Activated CD8-positive, alpha-beta T cell treated with anti-CD3 and anti-CD28 coated beads for 36 hours (primary cell): Measurements from ENCODE around the gene TGFB1I1. TPM values are rescaled to one million over a fixed set of nuclear protein-coding genes. Genes with fewer than 3 reads are reported as not detected.

Experiments used
- ATAC-seq: fragments of 200-7000 bp; cut with Tn5 transposase; one replicate; pipeline ENCODE4 v1.10.0; 2021; ENCODE audit warnings: mild to moderate bottlenecking, moderate library complexity
- CTCF ChIA-PET: fragments of 350-600 bp; sonication (Branson Sonifier 250); formaldehyde crosslinking; loops from one replicate; lab custom pipeline; 2021; ENCODE audit warnings: antibody characterized with exemption; lab: Charles Lee
- POLR2A ChIA-PET: fragments of 350-600 bp; sonication (Branson Sonifier 250); formaldehyde crosslinking; loops from one replicate; lab custom pipeline; 2021; ENCODE audit warnings: antibody characterized with exemption; lab: Charles Lee
- DNase-seq: peaks from one replicate; pipeline ENCODE4 v3.0.0-alpha.2; 2020
- H3K27ac Mint-ChIP-seq: one replicate; pipeline ENCODE4 v1.8.0; 2021; ENCODE audit warnings: mild to moderate bottlenecking, mixed read lengths
- H3K27me3 Mint-ChIP-seq: one replicate; pipeline ENCODE4 v1.8.0; 2021; ENCODE audit warnings: mixed read lengths
- H3K36me3 Mint-ChIP-seq: one replicate; pipeline ENCODE4 v1.8.0; 2021; ENCODE audit warnings: low read depth, mixed read lengths
- H3K4me1 Mint-ChIP-seq: one replicate; pipeline ENCODE4 v1.8.0; 2021; ENCODE audit warnings: low read depth, mixed read lengths
- H3K4me3 Mint-ChIP-seq: one replicate; pipeline ENCODE4 v1.8.0; 2021; ENCODE audit warnings: mild to moderate bottlenecking, moderate library complexity, mixed read lengths
- H3K9me3 Mint-ChIP-seq: one replicate; pipeline ENCODE4 v1.8.0; 2021; ENCODE audit warnings: mixed read lengths
- intact Hi-C: fragments of 100-400 bp; cut with micrococcal nuclease; formaldehyde crosslinking; loops from one replicate; pipeline ENCODE4 v1.10.0; 2022
- total RNA-seq, 2 experiments: library from RNA; stranded (reverse); gene quantifications; one replicate each; pipeline ENCODE4 v1.2.3, GENCODE V29; 2021
- TF ChIP-seq, protein P1 (sequence below): fragments of 200-600 bp; IDR thresholded peaks from one replicate; pipeline ENCODE4 v1.8.0; 2022; ENCODE audit warnings: antibody characterized with exemption, mild to moderate bottlenecking

The TGFB1I1 gene
- total RNA-seq, 2 experiments from 2014 or later: 0.92 to 1.2 TPM

DNA sequence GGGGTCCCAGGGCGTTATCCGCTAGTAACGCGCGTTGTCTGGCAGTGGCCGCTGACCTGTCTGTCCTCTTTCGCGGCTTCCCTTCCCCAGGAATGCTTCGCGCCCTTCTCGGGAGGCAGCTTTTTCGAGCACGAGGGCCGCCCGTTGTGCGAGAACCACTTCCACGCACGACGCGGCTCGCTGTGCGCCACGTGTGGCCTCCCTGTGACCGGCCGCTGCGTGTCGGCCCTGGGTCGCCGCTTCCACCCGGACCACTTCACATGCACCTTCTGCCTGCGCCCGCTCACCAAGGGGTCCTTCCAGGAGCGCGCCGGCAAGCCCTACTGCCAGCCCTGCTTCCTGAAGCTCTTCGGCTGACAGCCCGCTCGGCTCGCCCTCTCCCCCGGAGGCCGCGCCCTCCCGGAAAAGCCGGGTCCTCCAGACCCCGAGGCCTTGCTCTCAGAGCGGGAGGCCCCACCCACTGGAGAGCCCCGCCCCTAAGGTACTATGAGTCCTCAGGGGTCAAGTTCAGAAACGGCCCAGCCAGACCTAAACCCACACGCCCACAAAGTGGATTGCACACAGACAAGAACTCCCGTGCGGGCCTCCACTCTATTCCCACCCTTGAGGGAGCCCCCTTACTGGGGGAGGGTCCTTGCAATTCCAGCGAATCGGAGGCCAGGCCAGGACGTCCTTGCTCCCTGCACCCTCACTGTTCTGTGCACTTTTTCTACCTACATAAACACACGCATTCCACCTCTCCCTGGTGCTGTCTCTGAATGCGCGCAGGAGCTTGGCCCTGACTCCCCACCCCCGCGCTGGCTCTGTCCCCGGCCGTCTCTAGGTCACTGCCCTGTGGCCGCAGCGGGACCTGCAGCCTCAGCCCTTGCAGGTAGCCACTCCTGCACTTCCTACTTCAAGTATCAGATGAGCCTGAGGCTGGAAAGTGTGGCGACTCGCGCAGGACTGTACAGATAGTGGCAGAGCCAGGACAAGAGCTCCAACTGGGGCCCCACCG is 5.6 kb downstream of the TGFB1I1 start:
- CTCF ChIA-PET: interaction anchor here (1.2 to 10.2 kb wide), 3 partner anchors 10 to 24 kb away, joined by 3 to 70 read pairs (median 5); partner anchors contain the start of gene ARMC5
- Mint-ChIP-seq H3K27ac (no peak overlapping the region), H3K9me3 (no peaks in the 10 kb centered on the region), H3K4me1 (peaks cover 17% of the 10 kb centered on the region), H3K36me3 (no peaks in the 10 kb centered on the region), H3K4me3 (peak overlapping the region; percentile 77), H3K27me3 (peaks cover 10% of the 10 kb centered on the region)
- intact Hi-C loops: no loop called here
- ATAC-seq (peak; percentile 19), DNase-seq (peak; percentile 60)
- TF ChIP-seq, protein P1, sequence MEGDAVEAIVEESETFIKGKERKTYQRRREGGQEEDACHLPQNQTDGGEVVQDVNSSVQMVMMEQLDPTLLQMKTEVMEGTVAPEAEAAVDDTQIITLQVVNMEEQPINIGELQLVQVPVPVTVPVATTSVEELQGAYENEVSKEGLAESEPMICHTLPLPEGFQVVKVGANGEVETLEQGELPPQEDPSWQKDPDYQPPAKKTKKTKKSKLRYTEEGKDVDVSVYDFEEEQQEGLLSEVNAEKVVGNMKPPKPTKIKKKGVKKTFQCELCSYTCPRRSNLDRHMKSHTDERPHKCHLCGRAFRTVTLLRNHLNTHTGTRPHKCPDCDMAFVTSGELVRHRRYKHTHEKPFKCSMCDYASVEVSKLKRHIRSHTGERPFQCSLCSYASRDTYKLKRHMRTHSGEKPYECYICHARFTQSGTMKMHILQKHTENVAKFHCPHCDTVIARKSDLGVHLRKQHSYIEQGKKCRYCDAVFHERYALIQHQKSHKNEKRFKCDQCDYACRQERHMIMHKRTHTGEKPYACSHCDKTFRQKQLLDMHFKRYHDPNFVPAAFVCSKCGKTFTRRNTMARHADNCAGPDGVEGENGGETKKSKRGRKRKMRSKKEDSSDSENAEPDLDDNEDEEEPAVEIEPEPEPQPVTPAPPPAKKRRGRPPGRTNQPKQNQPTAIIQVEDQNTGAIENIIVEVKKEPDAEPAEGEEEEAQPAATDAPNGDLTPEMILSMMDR: no peak
- POLR2A ChIA-PET: interaction anchor here (1.0 to 4.2 kb wide), 7 partner anchors 8 to 395 kb away, joined by 3 to 16 read pairs (median 4); partner anchors contain the start of gene RUSF1

DNA sequence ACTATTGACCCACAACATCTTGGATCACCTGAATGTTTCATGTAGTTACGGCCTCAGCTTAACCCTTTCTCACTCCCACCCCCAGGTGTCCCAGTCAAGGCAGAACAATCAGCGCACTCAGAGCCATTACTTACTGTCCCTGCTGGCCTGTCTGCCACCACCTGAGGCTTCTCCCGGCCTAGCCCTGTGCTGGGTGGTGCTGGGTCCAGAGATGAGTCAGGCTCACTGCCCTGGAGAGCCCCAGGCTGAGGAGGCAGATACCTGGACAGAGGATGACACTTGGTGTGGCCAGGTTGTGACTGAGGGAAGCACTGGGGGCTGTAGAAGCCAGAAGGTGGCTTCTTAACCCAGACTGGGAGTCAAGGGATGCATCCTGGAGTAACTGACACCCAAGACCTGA is 7.0 kb downstream of the TGFB1I1 start:
- intact Hi-C loops: no loop called here
- DNase-seq (no peak), ATAC-seq (no peak)
- no peaks in the 10 kb centered on the region for H3K36me3 Mint-ChIP-seq
- H3K4me1 Mint-ChIP-seq: peaks cover 16% of the 10 kb centered on the region
- no peak overlapping the region for H3K4me3 Mint-ChIP-seq
- peaks cover 2% of the 10 kb centered on the region for H3K27me3 Mint-ChIP-seq
- no peaks in the 10 kb centered on the region for H3K9me3 Mint-ChIP-seq
- TF ChIP-seq, protein P1: no peak
- H3K27ac Mint-ChIP-seq: no peak overlapping the region
- ChIA-PET POLR2A (interaction anchor here (0.6 to 1.0 kb wide), 2 partner anchors 28 to 394 kb away, joined by 3 read pairs; no protein-coding TSS in a partner anchor), CTCF (interaction anchor here (2.1 to 10.2 kb wide), 2 partner anchors 9 to 20 kb away, joined by 5 to 70 read pairs; partner anchors contain the start of gene ARMC5)

DNA sequence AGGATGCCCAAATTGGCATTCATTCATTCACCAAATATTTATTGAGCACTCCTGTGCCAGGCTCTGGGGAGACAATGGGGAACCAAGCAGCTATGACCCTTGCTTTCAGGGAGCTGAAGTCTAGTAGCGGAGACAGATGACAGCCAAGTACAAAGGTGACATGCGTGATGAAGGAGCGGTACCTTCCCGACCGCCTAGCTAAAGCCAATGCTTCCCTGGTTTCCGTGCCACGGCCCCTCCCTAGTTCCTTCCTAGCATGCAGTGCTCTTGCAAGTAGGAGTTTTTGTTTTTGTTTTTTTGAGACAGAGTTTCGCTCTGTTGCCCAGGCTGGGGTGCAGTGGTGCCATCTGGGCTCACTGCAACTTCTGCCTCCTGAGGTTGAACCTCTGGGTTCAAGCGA is 7.8 kb downstream of the TGFB1I1 start:
- ChIA-PET POLR2A (no interaction called here), CTCF (interaction anchor here (0.6 kb wide), 1 partner anchor 19 kb away, joined by 3 read pairs; no protein-coding TSS in a partner anchor)
- TF ChIP-seq, protein P1: no peak
- ATAC-seq: no peak
- Mint-ChIP-seq H3K9me3 (no peaks in the 10 kb centered on the region), H3K27me3 (peaks cover 2% of the 10 kb centered on the region), H3K4me1 (peaks cover 16% of the 10 kb centered on the region), H3K27ac (no peak overlapping the region), H3K4me3 (no peak overlapping the region), H3K36me3 (no peaks in the 10 kb centered on the region)
- intact Hi-C loops: no loop called here
- no peak for DNase-seq

DNA sequence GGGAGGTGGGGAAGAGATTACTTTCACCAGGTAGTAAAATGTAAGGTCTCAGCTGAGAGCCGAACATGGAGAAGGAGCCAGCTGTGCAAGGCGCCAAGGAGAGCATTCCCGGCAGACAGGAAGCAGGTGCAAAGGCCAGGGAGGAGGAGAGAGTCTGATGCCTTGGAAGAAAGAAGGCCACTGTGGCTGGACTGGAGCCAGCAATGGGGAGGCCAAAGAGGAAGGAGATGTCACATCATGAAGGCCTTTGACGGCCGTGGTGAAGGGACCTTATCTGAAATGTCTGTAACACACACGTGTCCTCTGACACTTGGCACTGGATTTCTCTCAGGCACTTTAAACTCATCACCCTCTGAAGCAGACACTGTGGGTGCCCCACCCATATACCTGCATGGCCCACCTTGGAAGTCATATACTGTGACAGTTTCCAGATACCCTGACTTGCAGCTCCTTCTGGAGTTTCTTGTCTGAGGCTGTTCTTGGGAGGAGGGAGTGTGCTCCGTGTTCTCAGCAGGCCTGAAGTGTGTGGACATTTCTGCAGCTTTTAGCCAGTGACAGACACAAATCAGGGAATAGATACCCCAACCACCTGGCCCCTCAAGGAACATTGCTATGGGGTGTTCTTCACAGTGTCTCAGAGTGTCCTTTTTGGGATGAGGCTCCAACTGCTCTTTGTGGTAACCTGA is 9.0 kb downstream of the TGFB1I1 start:
- no peaks in the 10 kb centered on the region for H3K9me3 Mint-ChIP-seq
- H3K36me3 Mint-ChIP-seq: no peaks in the 10 kb centered on the region
- H3K4me1 Mint-ChIP-seq: peaks cover 16% of the 10 kb centered on the region
- H3K27me3 Mint-ChIP-seq: no peaks in the 10 kb centered on the region
- DNase-seq (no peak), ATAC-seq (no peak)
- ChIA-PET POLR2A (no interaction called here), CTCF (interaction anchor here (2.5 kb wide), 1 partner anchor 21 kb away, joined by 7 read pairs; the partner anchor contains the start of gene ARMC5)
- H3K27ac Mint-ChIP-seq: no peak overlapping the region
- TF ChIP-seq, protein P1: no peak
- no peak overlapping the region for H3K4me3 Mint-ChIP-seq
- intact Hi-C loops: no loop called here
